GM21360 (cell line): ENCODE results near the gene ODC1.
"Not testable (repeated sequence)": the region's sequence is repeated elsewhere in the genome, so short reads cannot be mapped to it uniquely, and the experiment has no call there.

Source experiments
- ATAC-seq: cut with Tn5 transposase; IDR thresholded peaks from one replicate; pipeline ENCODE4 v1.9.1; 2021; ENCODE audit warnings: mild to moderate bottlenecking, moderate library complexity; ENCODE audit not compliant: unreplicated experiment

The ODC1 gene

DNA sequence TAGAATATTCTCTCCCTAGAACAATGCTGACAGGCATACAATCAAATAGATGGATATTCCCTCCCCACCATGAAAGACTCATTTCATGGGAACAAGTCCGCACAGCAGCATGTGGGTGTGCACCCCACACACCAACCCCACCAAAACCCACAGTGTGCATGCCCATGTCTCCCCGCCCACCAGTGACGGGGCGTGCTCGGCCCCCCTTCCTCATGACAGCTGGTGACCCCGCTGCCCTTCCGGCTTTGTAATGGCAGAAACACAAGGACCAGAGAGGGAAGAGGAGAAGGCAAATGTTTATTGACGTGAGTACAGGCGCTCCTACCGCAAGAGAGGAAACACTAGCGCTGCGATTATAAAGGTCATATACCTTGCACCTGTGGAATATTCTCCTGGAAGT lies 30.8 kb upstream of the ODC1 start:
- ATAC-seq = no peak

DNA sequence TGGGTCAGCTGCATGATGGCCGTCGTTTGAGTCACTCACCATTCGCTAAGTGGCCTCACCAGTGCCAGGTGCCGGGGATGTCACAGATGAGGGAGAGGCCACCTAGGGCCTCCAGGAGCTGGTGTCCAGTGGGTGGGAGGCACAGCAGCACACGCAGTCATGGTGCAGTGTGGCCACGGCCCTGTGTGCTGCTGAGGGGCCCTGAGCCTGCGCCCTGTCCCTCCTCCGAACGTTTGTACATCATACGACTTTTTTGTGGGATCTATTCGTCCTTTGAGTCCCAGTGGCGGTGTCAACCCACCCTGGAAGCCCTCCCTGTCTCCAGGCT lies 30.1 kb upstream of the ODC1 start:
- no peak for ATAC-seq

DNA sequence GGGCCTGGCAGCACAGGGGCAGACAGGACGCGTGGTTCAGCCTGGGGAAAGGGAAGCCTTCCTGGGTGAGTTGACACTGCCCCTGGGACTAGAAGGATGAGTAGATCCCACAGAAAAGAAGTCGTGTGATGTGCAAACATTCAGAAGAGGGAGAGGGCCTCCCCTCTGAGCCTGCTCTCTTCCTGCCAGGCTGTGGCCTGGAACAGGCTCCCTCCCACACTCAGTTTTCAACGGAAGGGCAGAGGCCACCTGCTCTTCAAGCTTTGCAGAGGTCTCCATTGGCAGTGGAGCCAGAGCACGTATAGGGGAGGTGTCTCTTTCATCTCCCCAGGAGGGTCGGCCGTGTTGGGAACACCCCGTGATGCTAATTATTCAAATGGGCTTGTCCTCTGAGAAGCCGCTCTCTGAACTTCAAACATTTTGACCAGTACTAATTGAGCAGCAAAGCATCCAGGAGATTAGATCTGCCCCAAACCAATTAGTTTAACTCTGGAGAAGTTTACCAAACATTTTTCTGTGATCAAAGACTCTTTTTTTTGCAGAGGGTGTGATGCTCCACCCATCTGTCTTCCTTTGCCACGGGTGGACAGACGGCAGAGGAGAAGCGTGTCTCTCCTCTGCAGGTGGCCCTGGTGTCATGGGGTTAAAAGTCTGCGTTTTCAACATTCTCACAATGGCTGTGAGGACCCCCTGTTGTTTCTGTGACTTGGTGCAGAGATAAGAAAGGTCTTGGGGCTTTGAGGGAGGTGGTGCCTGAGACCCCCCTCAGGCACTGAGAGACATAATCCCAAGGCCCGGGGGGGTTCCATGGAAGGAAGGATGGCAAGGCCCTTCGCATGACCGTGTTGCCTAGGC lies 29.5 kb upstream of the ODC1 start:
- no peak for ATAC-seq

DNA sequence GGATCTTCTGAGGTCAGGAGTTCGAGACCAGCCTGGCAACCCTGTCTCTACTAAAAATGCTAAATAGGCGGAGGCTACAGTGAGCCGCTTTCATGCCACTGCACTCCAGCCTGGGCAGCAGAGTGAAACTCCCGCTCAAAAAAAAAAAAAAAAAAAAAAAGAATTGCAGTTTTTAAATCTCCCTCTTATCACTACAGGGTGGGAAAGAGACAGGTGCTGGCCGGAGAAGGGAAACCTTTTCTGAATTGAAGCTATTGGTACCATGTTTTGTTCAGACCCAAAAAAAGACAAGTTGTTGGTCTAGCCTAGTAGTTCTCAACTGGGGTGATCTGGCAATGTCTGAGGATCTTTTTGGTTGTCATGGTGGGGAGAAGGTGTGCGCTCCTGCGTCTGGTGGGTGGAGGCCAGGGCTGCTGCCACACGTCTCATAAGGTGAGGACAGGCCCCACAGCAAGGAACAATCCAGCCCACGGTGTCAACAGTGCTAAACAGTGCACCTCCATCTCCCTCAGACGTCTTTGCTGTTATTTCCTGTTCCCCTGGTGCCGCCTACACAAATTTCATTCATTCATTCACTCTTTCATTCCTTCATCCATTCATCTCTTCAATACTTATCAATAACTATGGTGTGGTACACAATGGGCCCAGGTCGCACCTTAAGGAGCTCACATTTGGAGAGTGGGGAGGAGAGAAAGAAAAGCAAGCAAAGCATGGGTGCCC lies 28.8 kb upstream of the ODC1 start:
- no peak for ATAC-seq

DNA sequence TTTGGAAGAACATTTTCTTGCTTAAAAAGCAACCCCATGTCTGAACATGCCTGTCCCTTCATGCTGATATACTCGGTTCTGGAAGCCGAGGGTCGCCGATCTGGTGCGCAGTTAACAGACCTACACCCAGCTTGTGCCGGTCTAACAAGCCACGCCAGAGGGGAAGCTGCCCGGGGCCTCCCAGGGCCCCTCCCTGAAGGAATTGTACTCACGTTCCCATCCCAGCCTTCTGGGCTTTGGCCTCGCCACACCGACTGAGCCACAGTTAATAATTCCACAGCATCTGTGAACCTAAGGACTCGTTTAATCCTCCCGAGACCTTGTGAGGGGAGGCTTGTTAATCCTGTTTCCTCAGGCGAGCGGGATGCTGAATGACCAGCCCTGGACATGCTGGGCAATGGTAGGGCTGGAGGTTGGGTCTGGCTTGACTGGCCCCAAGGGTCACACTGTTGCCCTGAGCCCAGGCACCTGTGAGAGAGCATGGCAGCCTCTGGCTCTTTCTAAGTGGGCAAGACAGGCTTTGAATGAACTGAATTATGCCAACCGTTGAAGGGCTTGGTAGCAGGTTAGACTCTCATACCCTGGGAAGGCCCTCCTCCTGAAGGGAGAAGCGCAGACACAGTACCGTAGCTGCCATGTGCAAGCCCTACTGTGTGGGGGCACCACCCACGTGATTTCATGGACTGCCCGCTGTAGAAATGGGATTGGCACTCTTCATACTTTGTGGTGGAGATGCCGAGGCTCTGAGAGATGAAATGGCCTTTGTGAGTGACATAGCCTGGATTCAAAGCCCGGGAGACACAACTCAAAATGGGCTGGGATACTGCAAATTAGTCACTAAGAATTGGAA lies 27.9 kb upstream of the ODC1 start:
- ATAC-seq = no peak

DNA sequence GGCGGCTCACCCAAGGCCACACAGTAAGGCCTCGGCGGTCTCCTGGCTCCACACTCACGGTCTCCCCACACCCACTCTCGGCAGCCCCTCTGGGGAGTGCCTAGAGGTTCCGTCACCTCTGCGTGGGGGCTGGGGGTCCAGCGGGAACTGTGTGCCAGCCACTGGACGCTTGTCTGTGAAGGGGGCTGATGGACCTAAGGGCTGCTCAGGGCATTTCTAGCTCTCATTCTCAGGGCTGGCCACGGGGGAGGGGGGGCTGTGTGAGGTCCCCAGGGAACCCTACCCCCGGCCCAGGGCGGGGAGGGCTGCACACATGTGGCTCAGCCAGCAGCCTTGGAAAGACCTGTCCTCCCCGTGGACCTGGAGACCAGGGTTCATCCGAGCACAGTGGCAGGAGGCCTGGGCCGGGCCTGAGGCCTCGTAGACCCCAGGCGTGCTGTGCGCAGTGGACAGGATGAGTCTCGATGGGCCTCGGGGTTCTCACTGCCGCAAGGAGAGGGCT lies 27.1 kb upstream of the ODC1 start:
- no peak for ATAC-seq

DNA sequence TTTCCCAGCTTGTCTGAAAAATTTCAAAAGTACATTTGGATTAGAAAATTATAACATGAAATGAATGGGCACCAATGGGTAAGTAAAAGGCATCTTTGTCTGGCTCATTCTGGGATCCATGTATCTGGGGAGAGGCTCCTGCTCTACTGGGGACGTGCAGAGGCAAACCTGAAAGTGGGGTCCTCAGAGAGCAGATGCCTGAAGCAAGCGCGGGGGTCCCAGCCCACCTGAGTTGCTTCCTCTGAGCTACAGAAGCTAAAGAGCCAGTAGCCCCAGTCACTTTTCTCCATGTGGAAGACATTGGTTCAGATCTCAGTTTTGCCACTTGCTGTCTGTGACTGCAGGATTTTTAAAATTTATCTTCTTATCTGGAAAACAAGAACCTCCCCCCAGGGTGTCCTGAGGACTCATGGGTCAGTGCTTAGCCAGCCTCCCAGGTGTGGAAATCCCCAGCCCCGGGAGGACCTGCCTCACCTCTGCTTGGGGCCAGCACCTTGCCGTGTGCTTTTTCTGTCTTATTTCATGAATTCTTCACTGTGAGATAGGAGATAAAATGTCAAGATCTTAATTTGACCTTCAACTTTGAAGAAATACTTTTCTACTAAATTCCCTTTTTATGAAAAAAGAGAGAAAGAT lies 25.1 kb upstream of the ODC1 start:
- no peak for ATAC-seq

DNA sequence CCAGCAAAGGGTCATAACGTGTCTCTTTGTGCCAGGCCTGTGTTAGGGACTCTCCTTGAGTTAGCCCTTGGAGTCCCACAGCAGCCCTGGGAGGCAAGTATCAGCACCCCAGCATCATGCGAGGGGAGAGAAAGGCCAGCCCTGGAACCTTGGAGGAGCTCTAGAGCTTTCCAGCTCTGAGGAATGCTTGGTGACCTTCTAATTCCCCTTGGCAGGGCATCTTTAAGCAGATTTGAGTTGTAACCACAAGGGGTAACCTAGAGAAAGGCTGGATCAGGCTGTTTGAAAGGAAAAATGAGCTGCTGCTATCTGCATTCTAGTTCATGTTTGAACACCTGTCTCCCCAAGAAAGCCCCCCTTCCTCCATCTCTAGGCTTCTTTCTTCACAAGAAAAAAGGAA lies 23.8 kb upstream of the ODC1 start:
- ATAC-seq = no peak

DNA sequence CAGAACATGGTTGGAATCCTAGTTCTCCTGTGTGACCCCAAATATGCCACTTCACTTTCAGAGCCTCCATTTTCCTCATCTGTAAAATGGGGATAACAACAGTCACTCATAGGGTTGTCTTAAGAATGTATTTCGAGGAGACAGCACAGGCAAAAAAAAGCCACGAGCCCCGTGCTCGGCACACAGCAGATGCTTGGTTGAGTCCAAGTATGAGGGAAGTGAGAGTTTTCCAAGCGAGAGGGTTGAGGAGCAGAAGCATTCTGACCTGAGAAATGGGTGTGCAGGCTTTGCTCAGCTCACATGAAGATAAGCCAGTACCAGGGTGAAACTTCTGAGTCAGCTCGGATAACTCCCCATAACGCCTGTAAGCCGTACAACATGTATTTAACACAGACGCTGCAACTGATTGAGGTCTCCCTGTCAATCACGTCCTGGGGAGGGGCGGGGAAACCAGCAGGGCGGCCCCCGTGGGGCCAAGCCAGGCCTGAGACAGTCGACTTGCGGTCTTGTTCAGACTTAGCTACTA lies 23.0 kb upstream of the ODC1 start:
- ATAC-seq = no peak

DNA sequence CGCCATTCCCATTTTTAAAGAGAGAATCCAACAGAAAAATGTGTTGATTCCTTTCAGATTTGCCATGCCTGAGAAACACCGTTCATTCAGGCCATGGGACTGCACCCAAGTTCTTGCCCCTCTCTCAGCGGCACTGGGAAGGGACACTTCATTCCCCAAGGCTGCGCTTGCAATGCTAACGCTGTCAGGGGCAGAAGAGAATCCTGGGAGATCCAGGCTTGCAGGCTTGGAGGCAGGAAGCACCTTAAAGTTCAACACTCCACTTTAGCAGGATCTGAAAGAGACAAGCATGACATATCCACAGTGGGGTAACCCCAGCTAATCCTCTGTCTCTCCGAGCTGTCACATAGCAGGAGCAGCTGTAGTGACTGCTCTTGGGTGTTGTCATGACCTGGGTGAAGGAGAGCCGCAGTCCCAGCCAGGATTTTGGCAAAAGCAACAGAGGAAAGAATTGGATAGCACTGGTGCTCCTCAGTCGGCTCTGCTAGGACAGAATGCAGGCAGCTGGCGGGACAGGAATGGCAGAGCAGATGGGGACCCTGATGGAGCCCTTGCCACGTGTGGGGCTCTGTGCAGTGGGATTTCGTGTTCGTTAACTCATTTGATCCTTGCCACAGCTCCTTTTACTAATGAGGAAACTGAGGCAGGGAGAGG lies 22.0 kb upstream of the ODC1 start:
- no peak for ATAC-seq

DNA sequence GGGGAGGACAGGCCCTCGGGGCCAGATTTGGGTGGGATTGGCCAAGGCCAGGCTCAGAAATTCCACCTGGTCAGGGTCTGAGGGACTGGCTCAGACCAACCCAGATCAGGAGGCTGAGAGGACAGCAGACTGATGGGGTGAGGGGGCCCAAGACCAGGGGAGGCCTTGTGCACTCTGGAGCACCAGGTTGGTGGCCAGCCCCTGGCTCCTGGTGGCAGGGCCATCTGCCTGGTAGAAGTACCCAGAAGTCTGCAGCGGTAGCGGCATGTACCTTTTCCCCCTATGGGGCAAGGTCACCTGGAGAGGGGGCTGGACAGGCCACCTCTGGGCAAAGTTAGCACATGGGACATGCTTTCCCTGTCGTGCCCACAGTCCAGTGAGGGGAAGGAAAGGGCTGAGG lies 21.2 kb upstream of the ODC1 start:
- no peak for ATAC-seq

DNA sequence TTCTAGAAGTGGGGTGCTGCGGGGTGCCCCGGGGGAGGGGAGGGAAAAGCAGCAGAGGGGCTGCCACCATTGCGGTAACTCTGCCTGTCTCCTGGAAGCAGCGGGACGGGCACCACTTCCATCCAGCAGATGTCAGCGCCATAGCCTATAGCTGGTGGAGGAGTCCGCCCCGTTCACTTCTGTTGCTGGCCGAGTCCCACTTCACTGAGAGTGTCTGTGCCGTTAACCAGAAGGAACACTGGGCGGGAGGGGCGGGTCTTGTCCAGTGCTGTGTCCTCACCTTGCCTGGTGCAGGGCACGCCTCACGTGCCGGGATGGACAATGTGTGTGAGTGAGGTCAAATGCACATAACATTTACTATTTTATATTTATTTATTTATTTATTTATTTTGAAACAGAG lies 19.3 kb upstream of the ODC1 start:
- no peak for ATAC-seq

DNA sequence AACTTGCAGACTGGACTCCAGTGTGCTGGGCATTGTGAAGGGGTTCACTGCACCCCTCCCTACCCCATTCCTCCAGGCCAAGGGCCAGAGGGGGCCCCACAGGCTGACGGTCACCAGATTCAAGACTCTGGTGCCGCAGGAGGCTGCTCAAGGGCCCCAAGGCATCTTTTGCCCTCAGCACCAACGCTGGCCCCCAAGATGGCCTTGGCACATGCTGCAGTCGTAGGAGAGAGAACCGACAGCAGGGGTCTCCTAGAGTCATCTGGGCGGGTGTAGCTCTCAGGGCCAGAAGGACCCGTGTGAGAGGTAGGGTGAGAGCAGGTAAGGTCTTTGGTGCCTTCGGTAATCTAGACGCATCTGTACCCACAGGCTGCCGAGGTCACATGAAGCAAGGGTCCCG lies 18.7 kb upstream of the ODC1 start:
- ATAC-seq = no peak

DNA sequence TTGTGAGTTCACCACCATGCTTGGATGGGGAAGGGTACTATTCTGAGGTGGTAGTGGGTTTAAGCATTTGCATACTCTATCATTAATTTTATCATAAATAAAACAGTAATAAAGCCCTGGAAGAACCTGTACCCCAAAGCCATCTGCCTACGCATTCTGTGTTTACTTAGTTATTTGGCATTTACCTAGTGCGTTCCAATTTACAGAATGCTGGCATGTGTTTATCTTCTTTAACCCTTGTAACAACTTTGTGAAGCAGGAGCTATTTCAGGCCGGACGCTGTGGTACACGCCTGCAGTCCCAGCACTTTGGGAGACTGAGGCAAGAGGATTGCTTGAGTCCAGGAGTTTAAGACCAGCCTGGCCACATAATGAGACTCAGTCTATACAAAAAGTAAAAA lies 17.8 kb upstream of the ODC1 start:
- no peak for ATAC-seq

DNA sequence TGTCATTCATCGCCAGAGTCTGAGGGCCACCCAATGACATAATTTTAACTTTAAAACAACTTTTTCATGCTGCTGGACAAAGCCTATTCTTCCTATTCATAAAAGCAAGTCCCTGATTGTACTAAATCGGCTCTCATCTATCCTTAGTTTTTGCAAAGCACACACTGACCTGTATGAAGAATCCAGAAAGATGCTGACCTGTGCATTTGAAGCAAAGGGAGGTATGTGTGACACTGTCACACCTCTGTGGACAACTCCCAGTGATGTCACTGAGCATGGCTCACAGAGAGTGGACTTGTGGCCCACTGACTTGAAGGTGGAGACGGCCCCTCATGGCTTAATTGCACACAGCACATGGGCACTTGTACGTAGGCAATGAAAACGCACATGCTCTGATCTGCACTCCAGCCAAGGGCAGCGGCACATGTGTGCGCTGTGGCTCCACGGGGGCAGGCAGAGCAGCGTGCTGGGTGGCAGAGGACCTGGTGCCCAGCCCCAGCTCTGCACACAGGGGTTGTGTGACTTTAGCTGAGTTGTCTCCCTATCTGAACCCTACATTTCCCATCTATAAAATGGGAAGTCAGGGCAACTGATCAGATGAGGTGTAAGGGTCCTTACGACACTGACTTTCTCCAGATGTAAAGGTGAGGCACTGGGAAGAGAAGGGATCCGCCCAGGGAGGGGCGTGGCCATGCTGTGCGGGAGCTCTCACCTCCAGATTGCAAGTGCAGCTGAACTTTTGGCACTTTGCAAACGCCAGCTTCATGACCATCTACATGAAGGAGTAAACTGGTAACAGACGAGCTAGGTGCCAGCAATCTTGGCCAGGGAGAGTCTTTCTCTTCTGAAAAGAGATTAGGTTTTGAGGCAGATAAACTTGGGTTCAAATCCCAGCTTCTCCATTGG lies 14.3 kb upstream of the ODC1 start:
- no peak for ATAC-seq

DNA sequence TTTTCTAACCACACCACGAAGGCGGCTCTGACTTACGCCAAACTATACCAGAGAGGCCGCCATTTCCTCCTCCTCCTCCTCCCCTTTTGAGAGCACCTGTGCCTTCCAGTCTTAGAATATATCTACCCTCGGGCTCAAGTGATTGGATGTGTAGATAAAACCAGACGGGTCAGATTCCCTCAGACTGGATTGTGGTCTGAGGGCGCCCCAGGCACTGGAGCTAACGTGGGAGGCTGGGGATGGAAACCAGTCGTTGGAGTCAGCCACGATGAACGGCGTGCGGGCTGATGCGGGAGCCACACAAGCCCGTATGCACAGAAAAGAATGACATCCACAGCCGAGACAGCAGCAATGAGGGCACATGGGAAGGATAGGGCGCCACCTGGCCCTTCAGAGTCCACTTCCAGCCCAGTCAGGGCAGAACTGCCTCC lies 12.3 kb upstream of the ODC1 start:
- no peak for ATAC-seq

DNA sequence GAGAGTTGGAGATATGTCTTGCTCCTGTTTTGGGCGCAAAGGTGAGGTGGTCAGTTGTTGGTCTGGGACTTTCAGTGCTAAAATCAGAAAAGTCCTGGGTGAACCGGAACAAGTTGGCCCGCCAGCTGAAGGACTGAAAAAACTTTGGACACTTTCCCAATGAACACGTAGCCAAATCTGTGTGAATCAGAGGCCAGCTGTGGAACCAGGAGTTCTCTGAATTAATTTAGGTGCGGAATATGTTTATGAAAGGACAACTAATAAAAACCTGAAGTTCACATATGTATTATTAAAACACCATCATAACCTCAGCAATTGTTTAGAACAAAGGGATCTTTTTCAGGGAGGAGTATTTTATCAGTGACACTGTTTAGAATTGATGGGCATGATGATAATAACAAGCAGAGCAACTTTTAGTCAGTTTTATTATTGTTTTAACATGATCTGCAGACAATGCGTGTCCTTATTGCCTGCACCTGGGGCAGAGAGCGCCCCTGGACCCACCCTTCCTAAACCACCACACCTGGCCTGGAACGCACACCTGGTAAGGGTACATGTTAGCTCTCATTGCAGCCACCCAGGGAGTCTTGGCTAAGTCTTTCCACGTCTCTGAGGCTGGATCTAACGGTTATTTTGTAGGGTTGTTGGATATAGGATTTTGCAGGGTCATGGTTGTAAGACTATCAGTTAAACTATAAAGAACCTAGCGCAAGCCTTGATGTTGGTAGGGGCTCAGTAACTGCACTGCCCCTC lies 9.9 kb upstream of the ODC1 start:
- ATAC-seq = no peak

DNA sequence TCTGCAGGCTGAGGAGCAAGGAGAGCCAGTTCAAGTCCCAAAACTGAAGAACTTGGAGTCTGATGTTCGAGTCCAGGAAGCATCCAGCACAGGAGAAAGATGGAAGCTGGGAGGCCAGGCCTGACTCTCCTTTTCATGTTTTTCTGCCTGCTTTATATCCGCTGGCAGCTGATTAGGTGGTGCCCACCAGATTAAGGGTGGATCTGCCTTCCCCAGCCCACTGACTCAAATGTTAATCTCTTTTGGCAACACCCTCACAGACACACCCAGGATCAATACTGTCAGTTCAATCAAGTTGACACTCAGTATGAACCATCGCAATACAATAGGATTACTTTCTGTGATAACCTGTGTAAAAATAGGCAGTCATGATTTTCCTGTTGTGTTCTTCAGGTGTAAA lies 9.1 kb upstream of the ODC1 start:
- not testable (repeated sequence) for ATAC-seq

DNA sequence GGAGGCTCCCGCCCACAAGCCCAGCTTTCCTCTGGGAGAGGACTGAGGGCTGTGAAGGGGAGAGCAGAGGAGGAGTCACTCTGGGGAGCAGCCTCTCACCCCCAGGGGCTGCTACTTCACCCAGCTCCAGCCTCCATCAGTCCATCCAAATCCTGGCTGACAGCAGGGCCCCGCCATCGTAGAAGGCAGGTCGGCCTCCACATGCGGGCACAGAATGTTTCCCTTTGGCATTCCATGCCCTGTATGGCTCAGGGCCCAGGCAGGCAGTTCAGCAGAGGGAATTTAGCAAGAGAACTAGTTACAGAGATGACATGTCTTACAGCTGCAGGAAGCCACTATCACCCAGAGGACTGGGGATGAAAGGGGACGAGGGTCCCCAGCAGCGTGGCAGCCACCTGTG lies 6.4 kb upstream of the ODC1 start:
- no peak for ATAC-seq
